H1 (cell line): ENCODE data around the gene BCAP31. TPM values are rescaled to one million over a fixed set of nuclear protein-coding genes. Genes with fewer than 3 reads are reported as not detected.

ENCODE experiments used
- BACH1 ChIP-seq: IDR thresholded peaks from 2 replicates; pipeline ENCODE4 v1.6.1; 2012; ENCODE audit warnings: low read length, improper control_type of control experiment
- BCL11A ChIP-seq, 2 experiments: IDR thresholded peaks; one replicate each; pipeline ENCODE4 v1.6.1; 2011; ENCODE audit warnings: low read depth in 2 of 2, low read length in 2 of 2, mild to moderate bottlenecking in 2 of 2
- CBX5 ChIP-seq: fragments of 300-800, 300-1000 bp; sonication (generic); IDR thresholded peaks from 2 replicates; pipeline ENCODE4 v1.7.1; 2016; ENCODE audit warnings: antibody characterized with exemption, low read length, low read depth
- CEBPB ChIP-seq: IDR thresholded peaks from 2 replicates; pipeline ENCODE4 v1.6.1; 2012; ENCODE audit warnings: low read depth, low read length
- CREB1 ChIP-seq: IDR thresholded peaks from 2 replicates; pipeline ENCODE4 v1.6.1; 2012; ENCODE audit warnings: inconsistent platforms
- CTBP2 ChIP-seq: IDR thresholded peaks from 2 replicates; pipeline ENCODE4 v1.7.0; 2011; ENCODE audit warnings: borderline replicate concordance, mild to moderate bottlenecking, moderate library complexity, mixed read lengths, low read length; ENCODE audit not compliant: insufficient read depth, insufficient read length
- EGR1 ChIP-seq: IDR thresholded peaks from 2 replicates; pipeline ENCODE4 v1.6.1; 2011; ENCODE audit warnings: low read depth, low read length, borderline replicate concordance
- EP300 ChIP-seq, 2 experiments: IDR thresholded peaks; 1 replicate in 1 of 2; 2 replicates in 1 of 2; pipeline ENCODE4 v1.6.1; 2011 to 2012; ENCODE audit warnings: low read depth in 2 of 2, low read length in 2 of 2, mild to moderate bottlenecking in 2 of 2, borderline replicate concordance in 1 of 2, inconsistent platforms in 1 of 2, moderate library complexity in 1 of 2
- HDAC6 ChIP-seq: IDR thresholded peaks from one replicate; pipeline ENCODE4 v1.7.1; 2012; ENCODE audit warnings: low read depth, mild to moderate bottlenecking, inconsistent platforms, low read length, moderate library complexity
- JUN ChIP-seq: IDR thresholded peaks from 2 replicates; pipeline ENCODE4 v1.6.1; 2011; ENCODE audit warnings: low read depth, mild to moderate bottlenecking, improper control_type of control experiment, low read length
- KDM5A ChIP-seq: fragments of 200-600 bp; IDR thresholded peaks from 2 replicates; pipeline ENCODE4 v1.7.1; 2012; ENCODE audit warnings: mild to moderate bottlenecking, low read length, inconsistent platforms, mixed read lengths
- MAFK ChIP-seq: IDR thresholded peaks from 2 replicates; pipeline ENCODE4 v1.6.1; 2012; ENCODE audit warnings: low read depth, mild to moderate bottlenecking, improper control_type of control experiment, low read length
- POU5F1 ChIP-seq: IDR thresholded peaks from 2 replicates; pipeline ENCODE4 v1.6.1; 2011; ENCODE audit warnings: low read depth, mild to moderate bottlenecking, low read length, moderate library complexity
- RAD21 ChIP-seq, 2 experiments: IDR thresholded peaks in 1 of 2; conservative IDR thresholded peaks in 1 of 2; 2 replicates each; pipeline ENCODE4 v1.6.1; 2011; ENCODE audit warnings: low read depth in 2 of 2, low read length in 2 of 2, improper control_type of control experiment in 1 of 2, inconsistent platforms in 1 of 2, mild to moderate bottlenecking in 1 of 2, moderate library complexity in 1 of 2
- RBBP5 ChIP-seq: IDR thresholded peaks from 2 replicates; pipeline ENCODE4 v1.7.1; 2012; ENCODE audit warnings: low read depth, mild to moderate bottlenecking, inconsistent platforms, low read length, moderate library complexity, borderline replicate concordance
- SIN3A ChIP-seq, 2 experiments: IDR thresholded peaks in 1 of 2; conservative IDR thresholded peaks in 1 of 2; 2 replicates each; pipeline ENCODE4 v1.6.1; 2011 to 2012; ENCODE audit warnings: low read length in 2 of 2, improper control_type of control experiment in 1 of 2, low read depth in 1 of 2, mild to moderate bottlenecking in 1 of 2
- SUZ12 ChIP-seq: fragments of 200-600 bp; sonication (generic); IDR thresholded peaks from 2 replicates; pipeline ENCODE4 v1.6.1; 2012; ENCODE audit warnings: mild to moderate bottlenecking, inconsistent platforms, low read length, moderate library complexity, mixed read lengths
- YY1 ChIP-seq: IDR thresholded peaks from 2 replicates; pipeline ENCODE4 v1.6.1; 2011; ENCODE audit warnings: low read depth, mild to moderate bottlenecking, low read length
- polyA plus RNA-seq, 7 experiments: library from polyadenylated mRNA; depleted of rRNA in 3 of 7; stranded (reverse) in 5 of 7; unstranded in 2 of 7; fragments of >200 nt in 5 of 7; fragments of 200-250 nt in 2 of 7; gene quantifications; 1 replicate in 5 of 7; 2 replicates in 1 of 7; 4 replicates in 1 of 7; pipeline versions ENCODE4 v1.2.1 to v1.2.3, GENCODE V29; 2011 to 2013; ENCODE audit warnings: missing spikeins in 2 of 7, mixed read lengths in 2 of 7
- total RNA-seq: library from RNA; stranded (reverse); fragmentation: NEBNext Ultra II Directional; extraction: Animal tissue kit (Norgen Biotek cat#: 25700); gene quantifications from 2 replicates; pipeline ENCODE4 v1.2.1, GENCODE V29; 2021
- TF ChIP-seq, protein P1 (sequence below): IDR thresholded peaks from 2 replicates; pipeline ENCODE4 v1.6.1; 2011; ENCODE audit warnings: low read length, improper control_type of control experiment
- TF ChIP-seq, protein P2 (sequence below): IDR thresholded peaks from 2 replicates; pipeline ENCODE4 v1.6.1; 2012; ENCODE audit warnings: inconsistent platforms
- TF ChIP-seq, protein P3 (sequence below): IDR thresholded peaks from 2 replicates; pipeline ENCODE4 v1.6.1; 2011; ENCODE audit warnings: low read depth, mild to moderate bottlenecking, low read length; ENCODE audit not compliant: insufficient read depth
- TF ChIP-seq, protein P4 (sequence below): IDR thresholded peaks from 2 replicates; pipeline ENCODE4 v1.6.1; 2012; ENCODE audit warnings: inconsistent platforms

BCAP31 gene
- total and polyA plus RNA-seq, 2 of the 8 experiments (the other 6 are each of a cell fraction or from before 2014, with no cell fraction given) = 136 to 159 TPM

DNA sequence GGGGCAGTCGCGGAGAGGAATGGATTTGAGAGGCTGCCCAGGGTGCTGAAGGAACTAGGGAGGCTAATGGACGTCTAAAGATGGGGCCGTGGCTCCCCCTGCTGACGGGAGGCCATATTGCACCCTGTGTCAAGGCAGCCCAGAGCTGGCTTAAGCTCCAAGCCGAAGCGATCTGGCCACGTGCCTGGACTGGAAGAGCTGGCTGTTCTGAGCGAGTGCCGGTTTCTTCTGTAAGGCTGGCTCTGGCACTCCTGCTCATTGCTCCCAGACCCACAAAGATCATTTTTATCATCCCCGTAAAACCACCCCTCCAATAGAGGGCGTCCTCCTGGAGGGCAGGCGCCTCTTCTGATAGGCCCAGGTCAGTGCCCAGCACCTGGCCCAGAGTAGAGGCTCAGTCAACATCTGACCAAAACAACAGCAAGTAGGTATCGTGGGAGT, 56.2 kb downstream of the BCAP31 start (continued):
- TF ChIP-seq BACH1 (no peak), CBX5 (no peak), BCL11A (IDR thresholded peaks at IDR 0.05; ENCODE audit: low read depth in 2 of 2, low read length in 2 of 2) (no peak), POU5F1 (no peak), JUN (no peak), YY1 (peak; percentile 60; the same call in 1 of the 2 replicates), HDAC6 (no peak), RBBP5 (no peak), EGR1 (no peak), MAFK (no peak), SUZ12 (no peak), CEBPB (no peak), KDM5A (no peak), SIN3A (conservative IDR thresholded peaks at IDR 0.05 in 1 of 2, IDR thresholded peaks at IDR 0.05 in 1 of 2; ENCODE audit: low read depth in 1 of 2, low read length in 2 of 2) (0 out of 4 replicates have a peak, but pooled peaks of 1 of the 2 experiments have one; percentile 34), CTBP2 (no peak), RAD21 (IDR thresholded peaks at IDR 0.05 in 1 of 2, conservative IDR thresholded peaks at IDR 0.05 in 1 of 2; ENCODE audit: low read depth in 2 of 2, low read length in 2 of 2) (peak; percentile 70 to 76), CREB1 (no peak), EP300 (IDR thresholded peaks at IDR 0.05; ENCODE audit: borderline replicate concordance in 1 of 2, low read depth in 2 of 2, low read length in 2 of 2) (no peak)
- TF ChIP-seq, protein P1, sequence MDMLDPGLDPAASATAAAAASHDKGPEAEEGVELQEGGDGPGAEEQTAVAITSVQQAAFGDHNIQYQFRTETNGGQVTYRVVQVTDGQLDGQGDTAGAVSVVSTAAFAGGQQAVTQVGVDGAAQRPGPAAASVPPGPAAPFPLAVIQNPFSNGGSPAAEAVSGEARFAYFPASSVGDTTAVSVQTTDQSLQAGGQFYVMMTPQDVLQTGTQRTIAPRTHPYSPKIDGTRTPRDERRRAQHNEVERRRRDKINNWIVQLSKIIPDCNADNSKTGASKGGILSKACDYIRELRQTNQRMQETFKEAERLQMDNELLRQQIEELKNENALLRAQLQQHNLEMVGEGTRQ = peak; percentile 46; the same call in 1 of the 2 replicates
- TF ChIP-seq, protein P2, sequence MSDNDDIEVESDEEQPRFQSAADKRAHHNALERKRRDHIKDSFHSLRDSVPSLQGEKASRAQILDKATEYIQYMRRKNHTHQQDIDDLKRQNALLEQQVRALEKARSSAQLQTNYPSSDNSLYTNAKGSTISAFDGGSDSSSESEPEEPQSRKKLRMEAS = peak; percentile 89
- TF ChIP-seq, protein P3, sequence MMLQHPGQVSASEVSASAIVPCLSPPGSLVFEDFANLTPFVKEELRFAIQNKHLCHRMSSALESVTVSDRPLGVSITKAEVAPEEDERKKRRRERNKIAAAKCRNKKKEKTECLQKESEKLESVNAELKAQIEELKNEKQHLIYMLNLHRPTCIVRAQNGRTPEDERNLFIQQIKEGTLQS = 0 out of 2 replicates have a peak, but pooled peaks have one; percentile 4
- TF ChIP-seq, protein P4, sequence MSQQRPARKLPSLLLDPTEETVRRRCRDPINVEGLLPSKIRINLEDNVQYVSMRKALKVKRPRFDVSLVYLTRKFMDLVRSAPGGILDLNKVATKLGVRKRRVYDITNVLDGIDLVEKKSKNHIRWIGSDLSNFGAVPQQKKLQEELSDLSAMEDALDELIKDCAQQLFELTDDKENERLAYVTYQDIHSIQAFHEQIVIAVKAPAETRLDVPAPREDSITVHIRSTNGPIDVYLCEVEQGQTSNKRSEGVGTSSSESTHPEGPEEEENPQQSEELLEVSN = peak; percentile 75; the same call in 1 of the 2 replicates
